Hematopoietic multipotent progenitor cell (in vitro differentiated cells): ENCODE measurements around the gene CLIC5. TPM values are rescaled to one million over a fixed set of nuclear protein-coding genes. Genes with fewer than 3 reads are reported as not detected.

Source experiments
- DNase-seq, 3 donors: peaks; one replicate each; pipeline ENCODE4 v3.0.0-alpha.2; 2011 to 2015; ENCODE audit warnings: low read depth in 2 of 3, low spot score in 2 of 3
- total RNA-seq: library from RNA; depleted of rRNA; stranded (reverse); fragments of >200 nt; gene quantifications from one replicate; pipeline ENCODE4 v1.2.3, GENCODE V29; 2012

The CLIC5 gene
- total RNA-seq, 1 donor, result under 0.01 TPM

DNA sequence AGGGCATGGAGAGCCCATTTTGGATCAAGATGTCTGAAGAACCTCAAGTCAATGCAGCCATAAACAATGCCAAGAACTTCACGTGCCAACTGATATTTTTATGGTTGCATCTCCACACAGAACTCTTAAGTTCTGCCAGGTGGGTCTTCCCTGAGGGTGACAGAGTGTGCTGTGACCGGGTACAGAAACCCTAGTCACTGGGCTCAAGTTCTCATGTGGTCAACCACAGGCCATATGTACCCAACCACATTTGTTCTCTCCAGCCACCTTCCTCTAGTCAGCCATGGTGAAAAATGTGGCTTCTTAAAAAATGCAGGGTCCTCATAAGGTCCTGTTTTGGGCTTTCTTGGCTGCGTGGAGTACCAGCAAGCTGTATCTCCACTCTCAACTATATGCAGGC is 48.9 kb downstream of the CLIC5 start:
- peak in 1 of 3 donors; percentile 21 for DNase-seq

DNA sequence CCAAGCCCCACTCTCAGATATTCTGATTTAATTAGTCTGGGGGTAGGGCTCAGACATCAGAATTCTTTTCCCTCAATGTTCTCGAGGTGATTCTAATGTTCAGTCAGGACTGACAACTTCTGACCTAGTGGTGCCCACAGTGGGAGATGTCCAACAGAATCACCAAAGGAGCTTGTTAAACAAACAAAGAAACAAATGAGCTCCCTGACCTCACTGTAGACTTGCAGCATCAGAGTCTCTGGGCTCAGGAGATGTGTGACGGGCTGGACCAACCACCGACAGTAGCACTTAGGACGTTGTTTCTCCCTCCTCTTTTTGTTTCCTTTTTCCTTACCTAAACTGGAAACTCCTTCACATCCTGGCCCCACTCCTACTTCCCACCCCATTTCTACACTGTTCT is 49.3 kb downstream of the CLIC5 start:
- DNase-seq, result no peak

DNA sequence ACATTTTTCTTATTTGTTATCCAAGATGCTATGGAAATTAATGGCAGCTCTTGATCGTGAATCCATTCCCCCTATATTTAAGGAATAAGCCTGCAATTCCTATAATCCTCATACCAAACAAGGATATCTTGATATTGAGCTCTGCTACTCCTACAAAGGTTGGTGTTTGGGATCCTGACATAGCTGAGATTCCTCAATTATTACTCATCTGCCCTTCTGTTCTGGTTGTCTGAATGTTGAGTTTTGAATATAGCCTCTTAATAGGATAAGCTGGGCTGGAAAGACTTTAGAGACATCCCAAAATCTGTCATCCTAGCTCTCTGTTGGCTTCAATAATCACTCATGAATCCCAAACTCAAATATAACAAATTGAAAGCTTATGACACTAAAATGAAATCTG is 49.9 kb downstream of the CLIC5 start:
- DNase-seq, result no peak

DNA sequence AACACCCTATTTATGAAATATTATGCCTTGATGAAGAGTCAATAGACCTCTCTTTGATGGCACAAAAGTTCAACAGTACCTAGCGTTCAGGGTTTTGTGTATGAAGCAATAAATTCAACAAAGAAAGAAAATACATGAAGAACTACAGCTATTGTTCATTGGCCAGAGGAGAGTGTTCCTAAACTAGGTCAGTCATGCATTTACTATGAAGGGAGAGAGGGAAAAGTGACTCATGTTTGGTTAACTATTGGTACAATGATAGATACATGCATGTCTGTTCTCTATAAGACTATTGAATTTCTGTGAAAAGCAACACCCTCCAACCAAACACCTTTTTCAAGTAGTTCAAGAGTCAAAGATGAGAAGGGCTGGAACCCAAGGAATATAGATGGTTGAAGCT is 50.7 kb downstream of the CLIC5 start:
- DNase-seq, result no peak

DNA sequence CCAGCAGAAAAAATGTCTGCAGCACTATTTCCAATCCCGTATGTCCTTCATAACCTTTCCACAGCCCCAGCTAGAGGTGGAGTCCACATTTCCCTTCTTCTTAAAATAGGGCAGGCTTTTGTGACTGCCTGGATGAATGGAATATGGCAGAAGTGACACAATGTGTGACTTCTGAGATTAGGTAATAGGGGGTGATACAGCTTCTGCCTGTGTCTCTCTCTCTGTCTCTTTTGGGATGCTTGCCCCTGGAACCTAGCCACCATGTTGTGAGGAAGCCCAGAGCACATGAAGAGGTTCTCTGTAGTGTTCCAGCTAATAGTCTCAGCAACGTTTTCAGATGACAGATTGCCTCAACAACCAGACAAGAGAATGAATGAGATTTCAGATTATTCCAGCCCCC is 51.4 kb downstream of the CLIC5 start:
- no peak for DNase-seq

DNA sequence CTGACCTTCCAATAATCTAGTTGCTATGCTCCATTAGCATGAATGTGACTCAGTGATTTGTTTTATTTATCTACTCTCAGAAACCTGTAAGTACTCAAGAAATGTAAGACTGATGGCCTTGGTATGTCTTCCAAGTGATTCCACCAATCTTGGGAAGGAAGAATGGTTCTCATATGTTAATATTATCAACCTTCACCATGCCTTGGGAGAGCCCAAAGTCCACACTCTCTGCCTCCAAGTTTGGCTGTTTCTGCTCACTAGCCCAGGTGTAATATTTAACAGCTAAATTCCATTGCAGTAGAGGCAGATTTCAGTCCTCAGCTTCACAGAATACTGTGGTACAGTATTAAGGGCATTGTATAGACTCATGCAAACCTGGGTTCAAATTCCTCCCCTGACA is 51.8 kb downstream of the CLIC5 start:
- DNase-seq, result no peak

DNA sequence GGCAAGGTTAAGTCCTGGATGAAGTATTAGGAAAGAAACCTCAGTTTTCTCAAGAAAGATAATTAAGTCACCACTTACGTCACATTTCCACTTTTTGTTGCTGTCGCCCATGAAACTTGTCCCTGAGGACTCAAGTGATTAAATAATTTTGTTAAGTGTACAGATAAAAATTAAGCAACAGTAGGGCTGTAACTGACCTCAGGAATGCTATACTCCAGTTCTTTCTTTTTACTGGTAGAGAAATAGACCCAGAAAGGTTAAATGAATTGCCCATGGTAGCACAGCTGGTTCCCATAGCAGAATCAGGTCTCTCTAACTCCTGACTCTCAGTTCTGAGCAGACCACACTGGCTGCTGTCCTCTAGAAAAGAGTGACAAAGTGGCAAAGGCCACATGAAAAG is 54.5 kb downstream of the CLIC5 start:
- no peak for DNase-seq

DNA sequence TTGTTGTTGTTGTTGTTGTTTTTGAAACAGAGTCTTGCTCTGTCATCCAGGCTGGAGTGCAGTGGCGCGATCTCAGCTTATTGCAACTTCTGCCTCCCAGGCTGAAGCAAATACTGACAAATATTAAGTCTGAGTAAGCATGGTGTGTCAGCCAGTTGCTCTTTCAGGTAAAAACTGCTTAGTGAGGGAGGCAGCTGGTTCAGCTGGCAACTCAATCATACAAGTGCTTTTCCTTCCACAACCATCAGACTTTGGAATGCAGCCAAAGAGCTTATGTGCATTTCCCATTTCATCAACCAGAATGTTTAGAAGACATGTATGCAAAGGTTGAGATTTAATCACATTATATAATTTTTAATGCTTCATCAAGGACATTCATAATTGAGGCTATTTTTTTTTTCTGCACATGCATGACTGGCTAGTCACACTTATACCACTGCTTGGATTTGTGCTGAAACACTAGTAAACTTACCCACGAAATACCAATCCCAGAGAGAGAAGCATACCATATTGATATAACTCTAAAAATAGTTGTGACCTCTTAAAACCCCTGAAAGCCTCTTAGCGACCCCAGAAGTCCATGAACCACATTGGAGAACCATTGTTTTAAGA is 56.0 kb downstream of the CLIC5 start:
- DNase-seq, result peak in 2 of 3 donors; percentile 37 to 77

DNA sequence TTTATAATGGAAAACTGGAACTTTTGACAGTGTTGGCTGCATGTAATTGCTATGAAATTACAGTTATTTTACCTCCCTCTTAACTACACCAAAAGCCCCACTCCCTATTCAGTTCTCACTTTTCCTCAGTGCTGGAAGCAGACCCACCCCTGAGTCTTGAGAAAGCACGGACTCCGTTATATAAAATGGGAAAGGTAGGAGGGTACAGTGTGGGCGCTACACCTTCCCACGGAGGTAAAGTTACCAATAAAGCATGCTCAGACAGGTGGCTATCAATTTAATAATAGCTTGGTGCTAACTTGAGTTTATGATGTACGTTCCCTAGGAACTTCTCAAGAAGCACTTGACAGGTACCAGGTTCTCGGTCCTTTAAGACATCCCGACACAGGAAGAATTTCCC is 59.0 kb downstream of the CLIC5 start:
- DNase-seq, result no peak

DNA sequence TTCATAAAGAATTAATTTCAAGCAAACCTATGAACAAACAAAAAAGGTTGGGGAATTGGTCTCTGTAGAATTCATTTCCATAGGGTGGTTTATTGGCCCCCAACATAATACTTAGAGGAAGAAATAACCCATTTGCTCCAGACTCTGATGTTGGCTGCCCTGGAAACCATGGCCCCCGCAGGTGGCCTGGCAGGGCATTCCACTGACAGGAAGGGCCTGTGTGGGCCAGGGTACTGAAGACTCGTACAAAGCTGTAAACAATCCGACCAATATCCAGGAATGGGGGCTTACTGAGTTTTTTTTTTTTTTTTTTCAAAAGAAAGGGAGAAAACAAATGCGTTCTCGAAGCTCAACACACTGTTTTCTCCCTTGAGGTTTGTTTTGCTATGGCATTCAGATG is 59.5 kb downstream of the CLIC5 start:
- DNase-seq, result no peak

DNA sequence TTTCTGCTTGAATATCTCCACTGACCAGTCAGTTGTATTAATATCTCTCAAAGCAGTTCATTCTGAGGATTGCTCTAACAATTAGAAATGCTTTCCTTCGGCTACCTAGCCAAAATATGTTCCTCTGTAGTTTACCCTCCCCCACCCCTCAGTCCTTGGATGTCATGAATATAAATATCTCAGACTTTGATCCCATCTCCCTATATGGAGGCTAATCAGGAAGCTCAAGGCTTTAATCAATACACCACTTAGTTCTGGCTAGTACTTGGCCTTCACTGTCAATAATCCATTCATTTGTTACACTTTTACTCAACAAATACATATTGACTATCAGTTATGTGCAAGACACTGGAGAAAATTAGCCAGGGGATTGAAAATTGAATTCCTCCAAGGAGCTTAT is 60.1 kb downstream of the CLIC5 start:
- DNase-seq, result no peak

DNA sequence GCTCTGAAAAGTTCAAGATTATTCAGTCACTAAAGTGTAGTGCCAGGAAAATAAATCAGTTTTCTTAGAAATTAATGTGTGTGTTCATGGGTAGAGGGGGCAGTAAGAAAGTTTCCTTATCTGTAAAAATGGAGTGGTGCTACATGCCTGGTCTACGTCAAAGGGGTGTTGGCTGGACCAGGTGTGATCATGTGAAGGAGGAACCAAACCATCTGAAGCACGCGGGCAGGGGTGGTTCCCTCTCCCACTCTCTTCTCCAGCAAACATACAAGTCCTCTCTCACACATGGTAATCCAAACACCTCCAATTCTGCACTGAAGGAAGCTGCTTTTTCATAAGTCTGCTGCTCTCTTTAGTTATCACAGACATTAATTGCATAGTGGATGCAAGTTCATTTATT is 63.1 kb downstream of the CLIC5 start:
- no peak for DNase-seq

DNA sequence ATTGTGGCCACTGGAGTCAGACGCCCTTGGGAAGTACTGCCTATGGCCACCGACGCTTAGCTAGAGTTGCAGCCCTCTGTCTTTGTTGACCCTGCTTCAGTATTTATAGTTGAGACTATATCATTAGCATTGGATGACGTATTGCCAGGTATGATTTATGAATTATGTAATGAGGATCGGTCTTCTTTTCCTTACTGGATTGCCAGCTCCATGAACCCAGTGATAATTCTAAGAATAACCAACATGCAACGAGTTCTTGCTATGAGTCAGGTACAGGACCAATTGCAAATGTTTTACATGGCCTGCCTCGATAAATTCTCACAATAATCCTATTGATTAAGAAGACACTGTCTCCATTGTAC is 63.5 kb downstream of the CLIC5 start:
- DNase-seq, result no peak

DNA sequence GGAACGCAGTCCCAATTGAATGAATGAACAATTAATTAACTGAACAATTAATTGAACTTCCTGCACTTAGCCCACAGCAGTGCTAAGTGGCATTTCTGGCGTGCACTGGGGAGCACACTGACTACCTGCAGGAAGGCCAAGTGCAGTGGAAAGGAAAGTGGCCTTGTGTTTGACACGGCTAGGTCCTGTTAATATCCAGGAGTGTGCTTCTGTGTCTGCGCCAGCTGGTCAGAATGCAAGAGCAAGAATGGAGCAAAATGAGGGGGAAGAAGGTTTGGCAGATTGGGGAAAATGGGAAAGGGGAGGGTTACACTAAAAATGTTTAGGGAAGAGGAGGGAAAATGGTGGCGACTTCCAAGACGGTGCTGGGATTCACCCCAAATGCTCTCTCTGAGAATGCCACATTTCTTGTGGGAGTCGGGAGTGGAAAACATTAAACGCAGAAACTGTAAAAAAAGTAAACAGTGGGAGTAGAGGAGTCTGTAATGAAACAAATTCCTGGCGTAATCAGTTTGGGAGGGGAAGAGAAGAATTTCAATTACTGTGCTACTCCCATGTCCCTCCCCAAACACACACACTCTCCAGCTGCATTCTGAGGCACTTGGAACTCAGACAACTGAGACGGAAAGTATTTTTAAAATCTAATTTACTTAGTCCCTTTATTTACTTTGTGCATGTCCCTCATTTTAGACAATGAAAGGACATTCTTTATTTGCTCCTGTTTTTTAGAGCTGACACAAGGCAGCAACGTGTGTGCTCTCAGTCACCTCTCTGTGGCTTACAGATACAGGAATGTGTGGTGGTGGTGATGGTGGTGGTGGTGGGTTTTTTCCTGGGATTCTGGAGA is 64.1 kb downstream of the CLIC5 start:
- no peak for DNase-seq

DNA sequence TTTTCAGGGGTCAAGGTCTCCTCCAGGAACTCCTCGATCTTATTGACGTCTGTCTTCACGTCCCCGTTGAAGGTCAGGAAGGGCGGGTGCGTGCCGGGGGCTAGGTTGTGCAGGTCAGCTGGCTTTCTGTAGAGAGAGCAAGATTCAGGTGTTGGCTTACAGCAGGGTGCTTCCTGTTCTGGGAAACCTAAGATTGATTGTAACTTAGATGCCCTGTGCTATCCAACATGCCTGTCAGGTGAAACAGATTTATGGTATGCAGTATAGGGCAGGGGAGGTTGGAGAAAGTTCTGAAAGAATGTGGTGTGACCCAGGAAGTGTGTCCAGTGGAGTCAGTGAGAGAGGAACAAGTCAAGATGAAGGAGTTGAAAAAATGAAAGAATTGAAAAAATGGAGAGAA is 66.4 kb downstream of the CLIC5 start:
- DNase-seq, result no peak

DNA sequence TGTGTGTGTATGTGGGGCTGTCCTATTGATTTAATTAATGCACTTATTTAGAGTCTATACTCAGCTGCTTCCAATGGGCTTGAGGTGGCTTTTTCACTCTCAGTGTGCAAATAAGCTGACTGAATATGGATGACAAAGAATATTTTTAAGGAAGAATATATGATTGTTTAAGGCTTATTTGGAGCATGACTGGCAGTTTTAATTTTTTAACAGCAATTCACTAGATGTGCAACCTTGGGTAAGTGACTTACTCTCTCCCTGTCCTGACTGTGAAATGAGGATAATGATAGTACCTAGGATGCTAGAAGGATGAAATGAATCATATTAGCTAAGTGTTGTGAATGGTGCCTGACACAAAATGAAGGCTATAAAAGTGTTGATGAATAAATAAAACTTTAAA is 67.9 kb downstream of the CLIC5 start:
- DNase-seq, result no peak

DNA sequence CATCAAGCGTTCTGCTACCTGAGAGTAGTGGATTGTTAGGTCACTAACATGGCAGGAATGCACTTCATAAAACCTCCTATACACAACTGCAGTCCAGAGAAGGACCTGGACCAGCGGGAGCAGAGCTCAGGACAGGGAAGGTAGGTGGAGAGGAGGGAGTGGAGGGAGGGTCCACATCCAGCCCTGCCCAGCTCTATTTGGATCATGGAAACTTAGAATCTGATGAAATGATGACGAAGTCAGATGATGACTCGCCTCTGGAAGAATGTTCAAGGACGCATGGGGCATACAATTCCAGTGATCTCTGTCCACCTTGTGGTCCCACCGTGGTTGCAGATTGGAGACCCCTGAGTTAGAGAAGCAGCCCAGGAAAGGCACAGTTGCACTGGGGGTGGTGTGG is 68.8 kb downstream of the CLIC5 start:
- no peak for DNase-seq

DNA sequence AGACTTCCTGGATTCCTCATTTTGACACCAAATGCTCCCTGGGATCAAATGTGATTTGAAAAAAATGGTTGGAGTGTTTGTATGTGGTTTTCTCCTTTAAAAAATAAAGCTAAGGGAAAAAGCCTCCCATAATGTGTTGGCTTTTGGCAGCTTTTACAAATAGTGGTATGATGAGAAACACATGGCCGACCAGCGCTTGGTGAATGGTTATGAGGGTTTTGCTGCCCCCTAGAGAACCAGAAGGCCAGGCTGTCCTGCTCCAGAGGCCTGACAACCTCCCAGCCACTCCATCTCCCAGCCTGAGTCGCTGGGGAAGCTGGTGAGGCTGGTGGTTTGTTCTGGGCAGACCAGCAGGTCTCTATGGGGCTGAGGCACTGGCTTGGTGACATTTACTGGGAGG is 69.3 kb downstream of the CLIC5 start:
- DNase-seq, result no peak

DNA sequence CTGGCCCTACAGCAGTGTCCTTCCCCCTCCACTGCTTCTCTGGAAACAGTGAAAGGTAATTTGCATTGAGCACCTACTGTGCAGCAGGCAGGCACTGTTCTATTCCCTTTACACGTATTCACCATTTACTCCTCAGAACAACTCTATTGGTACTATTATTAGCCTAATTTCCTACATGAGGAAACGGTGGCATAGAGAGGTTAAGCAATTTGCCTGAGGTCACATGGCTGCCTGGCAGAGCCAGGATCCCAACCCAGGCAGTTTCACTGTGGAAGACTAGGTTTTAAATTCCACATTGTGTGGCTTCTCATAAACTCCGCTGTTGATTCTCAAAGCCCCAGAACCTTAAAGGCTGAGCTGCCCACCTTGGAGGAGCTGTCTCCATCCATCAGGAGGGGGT is 72.7 kb downstream of the CLIC5 start:
- no peak for DNase-seq

DNA sequence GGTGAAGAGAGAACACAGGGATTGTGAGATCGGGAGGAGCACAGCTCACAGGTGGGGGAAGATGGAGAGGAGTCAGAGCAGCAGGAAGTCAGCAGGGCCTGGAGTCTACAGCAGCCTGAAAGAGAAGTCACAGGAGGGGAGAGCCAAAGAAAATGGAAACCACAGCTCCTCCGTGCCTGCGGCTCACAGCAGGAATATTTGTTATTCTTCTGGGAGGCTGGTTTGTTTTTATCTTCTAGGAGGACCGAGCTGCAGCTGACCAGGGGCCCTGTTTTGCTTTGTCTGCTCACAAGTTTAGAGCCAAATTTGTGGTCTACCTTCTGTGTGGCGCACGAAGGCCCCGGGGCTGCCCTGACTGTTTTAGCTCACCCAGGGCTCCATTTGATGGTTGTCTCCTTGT is 81.8 kb downstream of the CLIC5 start:
- no peak for DNase-seq

DNA sequence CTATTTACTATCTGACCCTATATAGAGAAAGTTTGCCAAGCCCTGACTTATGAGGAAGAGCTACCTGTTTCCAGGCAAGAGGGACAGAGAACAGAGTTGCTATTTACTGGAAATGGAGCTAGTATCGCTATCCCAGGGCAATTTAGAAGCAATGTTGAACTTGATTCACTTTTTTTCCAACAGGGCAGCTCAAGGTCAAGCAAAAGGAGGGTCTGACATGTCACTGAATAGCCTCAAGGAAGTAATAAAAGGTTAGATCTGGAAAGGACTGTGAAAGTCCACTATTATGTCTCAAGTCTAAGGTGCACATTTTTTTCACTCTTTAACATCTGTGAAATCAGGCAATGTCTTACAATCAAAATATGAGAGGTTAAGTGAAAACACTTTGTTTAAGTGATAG is 84.4 kb downstream of the CLIC5 start:
- no peak for DNase-seq

DNA sequence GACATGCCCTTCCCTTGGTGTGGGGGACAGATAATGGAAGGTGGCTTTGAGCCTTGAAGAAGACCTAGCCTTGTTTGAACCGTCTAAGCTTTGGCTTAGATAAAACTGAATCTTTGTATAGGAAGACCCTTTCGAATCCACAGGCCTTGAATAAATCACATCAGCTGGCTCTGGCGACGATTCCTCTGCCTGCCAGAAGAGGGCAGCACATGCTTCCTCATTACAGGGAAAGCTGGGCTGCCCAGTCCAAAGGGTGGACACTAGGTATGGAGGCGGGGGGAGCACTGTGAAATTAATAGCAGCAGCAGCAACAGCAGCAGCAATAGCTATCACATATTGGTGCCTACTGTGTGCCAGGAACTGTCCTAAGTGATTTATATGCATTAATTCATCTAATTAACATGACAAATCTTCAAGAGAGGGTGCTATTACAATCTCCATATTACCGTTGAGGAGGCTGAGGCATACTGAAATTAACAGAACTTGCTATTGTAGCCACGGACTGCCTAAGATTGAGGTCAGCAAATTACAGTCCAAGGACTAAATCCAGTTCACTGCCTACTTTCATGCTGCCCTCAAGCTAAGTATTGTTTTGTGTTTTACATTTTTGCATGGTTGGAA is 85.1 kb downstream of the CLIC5 start:
- peak; percentile 27 to 62 (median 32) for DNase-seq
